ENCODE measurements around the gene SRCAP.

The SRCAP gene

DNA sequence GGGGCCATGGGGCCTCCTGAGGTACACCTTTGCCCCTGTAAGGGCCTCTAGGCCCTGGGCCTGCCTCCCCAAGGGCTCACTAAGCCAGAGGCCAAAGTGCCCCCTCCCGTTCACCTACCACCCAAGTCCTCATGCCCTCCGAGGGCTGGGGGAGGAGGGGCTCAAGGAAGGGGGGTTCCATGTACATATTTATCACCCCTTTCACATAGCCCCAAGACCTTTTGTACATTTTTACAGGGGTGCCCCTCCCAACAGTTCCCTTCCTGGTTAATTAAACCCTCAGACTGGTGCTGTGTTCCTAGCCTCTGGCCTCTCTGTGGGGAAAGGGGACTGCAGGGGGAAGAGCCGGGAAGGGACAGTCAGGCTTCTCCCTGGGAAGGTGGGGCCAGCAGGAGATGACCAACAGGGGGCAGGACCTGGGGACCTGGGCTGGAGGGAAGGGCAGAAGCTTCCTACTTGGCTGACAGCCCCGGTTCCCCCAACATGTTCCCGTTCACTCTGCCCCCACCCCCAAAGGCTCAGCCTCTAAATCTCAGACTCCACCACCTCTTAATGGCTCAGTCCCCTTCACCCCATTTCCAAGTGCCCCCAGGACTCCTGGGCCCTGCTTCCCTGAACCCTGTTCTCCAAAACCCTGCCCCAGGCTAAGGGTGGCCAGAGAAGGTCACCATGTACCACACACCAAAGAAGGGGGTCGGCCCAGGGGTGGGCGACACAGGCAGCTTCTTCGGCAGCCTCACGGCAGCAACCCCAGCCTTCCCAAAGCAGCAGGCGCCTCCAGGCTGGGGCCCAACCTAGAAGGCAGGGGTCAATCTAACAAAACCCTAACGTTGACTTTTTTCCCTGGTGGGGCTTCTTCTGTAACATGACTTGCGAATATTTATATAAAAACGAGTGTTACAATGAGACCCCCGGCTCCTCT, 28.8 kb upstream of the SRCAP start:
- TF ChIP-seq, protein P1, sequence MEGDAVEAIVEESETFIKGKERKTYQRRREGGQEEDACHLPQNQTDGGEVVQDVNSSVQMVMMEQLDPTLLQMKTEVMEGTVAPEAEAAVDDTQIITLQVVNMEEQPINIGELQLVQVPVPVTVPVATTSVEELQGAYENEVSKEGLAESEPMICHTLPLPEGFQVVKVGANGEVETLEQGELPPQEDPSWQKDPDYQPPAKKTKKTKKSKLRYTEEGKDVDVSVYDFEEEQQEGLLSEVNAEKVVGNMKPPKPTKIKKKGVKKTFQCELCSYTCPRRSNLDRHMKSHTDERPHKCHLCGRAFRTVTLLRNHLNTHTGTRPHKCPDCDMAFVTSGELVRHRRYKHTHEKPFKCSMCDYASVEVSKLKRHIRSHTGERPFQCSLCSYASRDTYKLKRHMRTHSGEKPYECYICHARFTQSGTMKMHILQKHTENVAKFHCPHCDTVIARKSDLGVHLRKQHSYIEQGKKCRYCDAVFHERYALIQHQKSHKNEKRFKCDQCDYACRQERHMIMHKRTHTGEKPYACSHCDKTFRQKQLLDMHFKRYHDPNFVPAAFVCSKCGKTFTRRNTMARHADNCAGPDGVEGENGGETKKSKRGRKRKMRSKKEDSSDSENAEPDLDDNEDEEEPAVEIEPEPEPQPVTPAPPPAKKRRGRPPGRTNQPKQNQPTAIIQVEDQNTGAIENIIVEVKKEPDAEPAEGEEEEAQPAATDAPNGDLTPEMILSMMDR (IDR thresholded peaks at IDR 0.05; ENCODE audit: extremely low read depth, missing control alignments), result no peak
- no peak for DNase-seq (ENCODE audit: low spot score)

DNA sequence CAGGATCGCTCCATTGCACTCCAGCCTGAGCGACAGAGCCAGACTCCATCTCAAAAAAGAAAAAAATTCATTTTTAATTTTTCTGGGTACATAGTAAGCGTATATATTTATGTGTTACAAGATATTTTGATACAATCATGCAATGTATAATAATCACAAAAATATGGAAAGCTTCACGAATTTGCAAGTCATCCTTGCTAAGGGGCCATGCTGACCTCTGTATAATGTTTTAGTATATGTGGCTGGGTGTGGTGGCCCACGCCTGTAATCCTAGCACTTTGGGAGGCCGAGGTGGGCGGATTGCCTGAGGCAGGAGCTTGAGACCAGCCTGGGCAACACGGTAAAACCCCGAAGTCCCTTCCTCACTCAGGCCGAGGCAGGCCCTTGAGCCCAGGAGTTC, 23.8 kb upstream of the SRCAP start:
- DNase-seq (ENCODE audit: low spot score), result no peak
- TF ChIP-seq, protein P1 (IDR thresholded peaks at IDR 0.05; ENCODE audit: extremely low read depth, missing control alignments), result no peak

DNA sequence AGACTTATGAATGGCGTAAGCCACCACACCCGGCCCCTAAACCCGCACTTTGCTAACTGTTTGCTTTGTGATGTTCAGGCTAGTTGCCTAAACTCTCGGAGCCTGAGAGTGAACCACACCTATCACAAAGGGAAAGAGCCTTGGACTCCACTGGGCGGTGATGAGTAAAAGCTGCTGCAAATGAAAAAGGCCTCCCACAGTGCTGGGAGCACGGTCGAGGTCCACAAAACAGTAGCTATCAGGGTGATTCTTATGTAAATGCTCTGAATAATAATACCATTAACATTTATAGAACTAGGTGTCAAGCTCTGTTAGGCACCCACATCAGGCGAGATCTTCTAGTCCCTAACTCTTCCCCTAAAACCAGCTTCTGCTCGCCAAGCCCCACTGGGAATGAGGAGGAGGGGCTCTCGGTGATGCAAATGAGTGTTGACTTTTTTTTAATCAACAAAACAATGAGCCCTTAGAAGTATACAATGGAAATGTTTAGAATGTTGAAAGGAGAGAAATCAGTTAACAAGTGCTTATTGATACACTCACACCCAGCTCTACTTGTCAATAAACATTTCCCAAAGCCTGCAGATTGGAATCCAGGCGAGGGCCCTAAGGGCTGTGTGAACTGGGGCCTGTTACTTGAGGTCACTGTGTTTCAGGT, 20.9 kb upstream of the SRCAP start:
- TF ChIP-seq, protein P1 (IDR thresholded peaks at IDR 0.05; ENCODE audit: extremely low read depth, missing control alignments), result no peak
- no peak for DNase-seq (ENCODE audit: low spot score)

DNA sequence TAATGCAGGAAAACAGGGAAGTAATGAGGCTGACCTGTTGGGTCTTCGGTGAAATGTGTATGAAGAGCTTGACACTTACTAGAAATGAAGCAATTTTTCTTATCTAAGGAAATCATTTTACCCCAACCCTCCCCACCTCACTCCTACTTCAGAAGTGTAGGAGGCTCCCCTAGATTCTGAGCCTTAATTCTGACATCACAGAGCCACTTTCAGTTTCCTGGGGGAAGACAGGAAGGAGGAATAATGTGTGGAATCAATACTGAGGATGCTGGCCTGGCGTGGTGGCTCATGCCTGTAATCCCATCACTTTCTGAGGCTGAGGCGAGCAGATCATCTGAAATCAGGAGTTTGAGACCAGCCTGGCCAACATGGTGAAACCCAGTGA, 20.4 kb upstream of the SRCAP start:
- DNase-seq (ENCODE audit: low spot score), result no peak
- TF ChIP-seq, protein P1 (IDR thresholded peaks at IDR 0.05; ENCODE audit: extremely low read depth, missing control alignments), result no peak

DNA sequence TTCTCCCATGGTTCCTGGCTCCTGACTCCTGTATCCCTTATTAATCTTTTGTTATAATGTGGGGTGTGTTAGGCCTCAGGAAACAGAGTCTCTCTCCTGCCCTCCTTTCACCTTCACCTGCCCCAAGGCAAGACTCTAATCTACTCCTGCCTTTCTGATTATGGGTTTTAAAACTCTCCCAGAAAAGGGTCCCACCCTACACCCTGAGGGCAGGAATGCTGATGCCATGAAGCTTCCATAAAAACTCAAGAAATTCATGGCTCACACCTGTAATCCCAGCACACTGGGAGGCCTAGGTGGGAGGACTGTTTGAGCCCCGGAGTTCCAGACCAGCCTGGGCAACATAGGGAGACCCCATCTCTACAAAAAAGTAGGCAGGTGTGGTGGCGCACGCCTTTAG, 18.6 kb upstream of the SRCAP start:
- DNase-seq (ENCODE audit: low spot score), result no peak
- TF ChIP-seq, protein P1 (IDR thresholded peaks at IDR 0.05; ENCODE audit: extremely low read depth, missing control alignments), result no peak

DNA sequence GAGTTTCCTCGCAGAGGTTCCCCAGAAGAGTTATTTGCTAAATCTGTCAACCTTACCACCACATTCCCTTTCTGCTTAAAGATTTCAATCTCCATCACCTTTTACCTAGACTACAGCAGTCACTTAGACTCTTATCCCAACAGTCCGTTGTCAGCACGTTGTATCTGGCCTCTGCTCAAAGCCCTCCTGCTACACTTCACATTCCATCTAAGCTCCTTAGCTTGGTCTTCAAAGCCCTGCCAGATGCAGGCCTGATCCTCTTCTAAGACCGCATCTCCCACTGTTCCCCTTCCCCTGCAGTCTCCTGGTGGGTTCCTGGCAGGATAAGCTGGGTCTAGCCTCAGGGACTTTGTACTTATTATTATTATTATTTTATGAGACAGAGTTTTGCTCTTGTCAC, 10.3 kb upstream of the SRCAP start:
- no peak for DNase-seq (ENCODE audit: low spot score)
- TF ChIP-seq, protein P1 (IDR thresholded peaks at IDR 0.05; ENCODE audit: extremely low read depth, missing control alignments), result no peak

DNA sequence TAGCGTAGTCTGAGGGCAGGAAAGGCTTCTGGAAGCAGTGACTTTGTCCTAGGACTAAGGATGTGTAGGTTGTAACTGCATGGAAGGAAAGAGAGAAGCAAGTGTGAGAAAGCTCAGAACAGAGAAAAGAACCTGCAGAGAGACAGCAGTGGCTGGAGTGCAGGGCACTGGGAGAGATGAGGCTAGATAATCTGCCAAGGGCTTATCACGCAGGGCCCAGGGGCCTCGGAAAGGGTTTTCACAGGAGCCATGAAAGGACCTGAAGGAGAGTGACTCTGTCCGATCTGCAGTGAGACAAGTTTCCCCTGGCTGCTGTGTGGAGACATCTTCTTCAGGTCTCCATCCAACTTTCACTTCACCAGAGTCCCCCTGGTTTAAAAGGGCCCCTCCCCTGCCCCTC, 7.1 kb upstream of the SRCAP start:
- TF ChIP-seq, protein P1 (IDR thresholded peaks at IDR 0.05; ENCODE audit: extremely low read depth, missing control alignments), result no peak
- no peak for DNase-seq (ENCODE audit: low spot score)
